Suprapubic skin (tissue), 3 donors: ENCODE results near the gene TBC1D1.

Source experiments
- POLR2AphosphoS5 ChIP-seq, 3 donors: sonication (generic); formaldehyde crosslinking; IDR thresholded peaks; one replicate each; pipeline ENCODE4 v1.6.1; 2017; ENCODE audit warnings: antibody characterized with exemption in 3 of 3
- TF ChIP-seq, protein P1 (sequence below), 2 donors: fragments of 200-600 bp in 1 of 2; fragments of 450-650 bp in 1 of 2; sonication (generic) in 1 of 2; IDR thresholded peaks; one replicate each; pipeline ENCODE4 v1.5.1; 2016 to 2019; ENCODE audit warnings: antibody characterized with exemption in 2 of 2, mild to moderate bottlenecking in 1 of 2, moderate library complexity in 1 of 2

DNA sequence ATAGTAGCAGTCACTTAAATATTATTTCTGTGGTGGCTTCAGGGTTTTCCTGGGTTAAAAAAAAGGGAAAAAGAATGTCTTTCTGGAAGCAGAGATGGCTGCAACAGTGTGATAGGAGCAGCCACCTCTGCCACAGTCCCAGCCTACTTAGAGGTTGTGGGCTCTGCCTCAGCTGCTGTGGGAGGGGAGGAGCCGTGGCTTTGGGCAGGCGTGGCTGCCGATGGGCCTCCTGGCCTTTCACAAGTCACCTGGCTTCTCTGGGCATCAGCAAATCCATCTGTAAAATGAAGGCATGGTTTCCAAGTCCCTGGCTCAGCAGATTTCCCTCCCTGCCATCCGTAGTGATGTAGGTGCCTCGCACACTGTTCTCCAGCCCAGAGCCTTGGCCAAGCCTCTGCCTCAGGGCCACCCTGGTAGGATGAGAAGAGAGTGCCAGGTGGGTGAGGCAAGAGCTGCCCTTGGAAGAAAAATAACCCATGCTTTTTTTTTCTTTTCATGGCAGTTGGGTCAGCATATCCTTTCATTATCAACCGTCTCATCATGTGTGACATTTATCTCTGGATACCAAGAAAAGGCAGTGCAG, 135.4 kb downstream of the TBC1D1 start:
- TF ChIP-seq, protein P1, sequence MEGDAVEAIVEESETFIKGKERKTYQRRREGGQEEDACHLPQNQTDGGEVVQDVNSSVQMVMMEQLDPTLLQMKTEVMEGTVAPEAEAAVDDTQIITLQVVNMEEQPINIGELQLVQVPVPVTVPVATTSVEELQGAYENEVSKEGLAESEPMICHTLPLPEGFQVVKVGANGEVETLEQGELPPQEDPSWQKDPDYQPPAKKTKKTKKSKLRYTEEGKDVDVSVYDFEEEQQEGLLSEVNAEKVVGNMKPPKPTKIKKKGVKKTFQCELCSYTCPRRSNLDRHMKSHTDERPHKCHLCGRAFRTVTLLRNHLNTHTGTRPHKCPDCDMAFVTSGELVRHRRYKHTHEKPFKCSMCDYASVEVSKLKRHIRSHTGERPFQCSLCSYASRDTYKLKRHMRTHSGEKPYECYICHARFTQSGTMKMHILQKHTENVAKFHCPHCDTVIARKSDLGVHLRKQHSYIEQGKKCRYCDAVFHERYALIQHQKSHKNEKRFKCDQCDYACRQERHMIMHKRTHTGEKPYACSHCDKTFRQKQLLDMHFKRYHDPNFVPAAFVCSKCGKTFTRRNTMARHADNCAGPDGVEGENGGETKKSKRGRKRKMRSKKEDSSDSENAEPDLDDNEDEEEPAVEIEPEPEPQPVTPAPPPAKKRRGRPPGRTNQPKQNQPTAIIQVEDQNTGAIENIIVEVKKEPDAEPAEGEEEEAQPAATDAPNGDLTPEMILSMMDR (IDR thresholded peaks at IDR 0.05): no peak
- no peak for TF ChIP-seq POLR2AphosphoS5 (IDR thresholded peaks at IDR 0.05)
